Fibroblast of upper back skin (primary cell): ENCODE results near the gene PAPPA.
A peak's percentile ranks its signal among the peaks of the same experiment; 100 is the strongest.

Experiments
- DNase-seq: peaks from one replicate; pipeline ENCODE4 v3.0.0-alpha.2; 2013

The PAPPA gene

DNA sequence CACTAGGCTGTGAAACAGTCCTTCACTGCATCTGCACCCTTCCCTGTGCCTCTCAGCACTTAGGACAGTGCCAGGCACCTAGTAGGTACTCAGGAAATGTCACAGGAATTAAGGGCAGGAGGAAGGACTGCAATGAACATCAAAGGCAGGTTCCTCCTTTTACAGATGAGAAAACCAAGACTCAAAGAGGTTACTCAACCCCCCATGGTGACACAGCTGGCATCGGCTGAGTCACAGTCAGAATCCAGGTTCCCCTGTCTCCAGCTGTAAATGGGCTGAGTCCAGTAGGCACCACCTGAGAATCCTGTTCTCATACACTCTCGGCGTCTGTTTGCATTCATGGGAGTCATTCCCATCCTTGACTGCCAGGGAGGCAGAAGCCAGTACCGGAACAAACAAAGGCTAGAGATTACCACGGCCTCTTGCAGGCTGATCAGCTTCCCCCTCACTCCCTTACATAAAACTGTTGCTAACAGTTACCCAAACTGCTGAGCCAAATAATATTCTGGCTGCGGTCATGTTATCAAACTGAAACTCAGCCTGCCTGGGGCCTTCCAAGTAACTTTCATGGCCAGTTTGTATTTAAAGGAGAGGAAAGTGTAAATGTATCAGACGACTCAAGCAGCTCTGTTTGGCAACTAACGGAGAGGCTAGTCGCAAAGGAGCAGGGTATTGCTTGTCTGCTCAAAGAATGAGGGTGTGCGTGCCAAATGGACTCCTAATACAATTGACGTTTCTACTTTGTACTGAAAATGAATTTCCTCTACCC lies 201.7 kb downstream of the PAPPA start:
- no peak for DNase-seq

DNA sequence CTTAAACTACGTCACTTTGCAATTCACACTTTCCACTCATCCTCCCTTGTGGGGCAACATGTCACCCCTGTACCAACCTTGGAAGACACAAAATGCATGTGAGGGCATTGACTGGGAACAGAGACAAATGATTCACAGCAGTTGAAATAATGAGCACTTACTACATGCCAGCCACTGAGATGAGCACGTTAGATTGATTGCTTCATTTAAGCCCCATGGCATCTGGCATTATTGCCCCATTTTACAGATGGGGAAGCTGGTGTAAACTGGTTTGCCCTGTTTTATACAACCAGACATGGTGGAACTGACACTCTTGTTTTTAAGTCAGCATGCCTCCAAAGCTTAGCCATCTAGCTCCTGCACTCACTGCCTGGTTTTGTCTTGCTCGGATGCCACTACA lies 204.7 kb downstream of the PAPPA start:
- no peak for DNase-seq

DNA sequence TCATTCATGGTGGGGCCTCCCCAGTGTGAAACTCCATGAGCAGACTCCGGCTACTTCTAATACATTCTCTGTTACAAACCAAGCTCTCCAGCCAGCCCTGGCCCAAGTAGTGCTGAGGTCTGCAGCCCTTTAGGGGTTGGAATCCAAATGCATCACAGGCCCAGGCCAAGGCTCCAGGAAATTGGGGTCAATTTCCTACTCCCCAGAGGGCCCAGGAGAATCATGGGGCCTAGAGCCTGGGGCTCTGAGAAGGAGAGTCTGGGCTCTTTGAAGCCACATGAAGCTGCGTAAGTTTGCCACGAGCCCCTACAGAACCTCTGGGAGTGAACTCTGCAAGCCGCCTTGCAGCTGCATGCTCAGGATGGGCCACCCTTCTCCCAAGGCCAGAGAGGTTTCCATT lies 206.4 kb downstream of the PAPPA start:
- DNase-seq = no peak

DNA sequence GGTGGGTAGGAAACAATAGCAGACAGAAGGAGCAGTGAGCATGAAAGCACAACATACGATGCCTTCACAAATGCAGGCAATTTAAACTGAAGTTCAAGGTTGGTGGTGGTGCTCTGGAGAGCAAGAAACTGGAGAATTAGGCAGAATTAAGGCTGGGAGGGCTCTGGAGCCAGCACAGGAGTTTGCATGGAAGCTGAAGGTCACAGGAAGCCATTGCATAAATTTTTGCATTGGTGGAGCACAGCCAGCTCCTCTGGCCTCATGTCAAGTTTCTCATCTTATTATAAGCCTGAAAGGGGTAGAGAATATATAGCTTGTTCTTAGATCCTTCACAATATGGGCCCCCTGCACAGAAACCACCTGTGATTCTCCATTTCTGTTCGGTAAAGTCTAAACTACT lies 207.4 kb downstream of the PAPPA start:
- no peak for DNase-seq

DNA sequence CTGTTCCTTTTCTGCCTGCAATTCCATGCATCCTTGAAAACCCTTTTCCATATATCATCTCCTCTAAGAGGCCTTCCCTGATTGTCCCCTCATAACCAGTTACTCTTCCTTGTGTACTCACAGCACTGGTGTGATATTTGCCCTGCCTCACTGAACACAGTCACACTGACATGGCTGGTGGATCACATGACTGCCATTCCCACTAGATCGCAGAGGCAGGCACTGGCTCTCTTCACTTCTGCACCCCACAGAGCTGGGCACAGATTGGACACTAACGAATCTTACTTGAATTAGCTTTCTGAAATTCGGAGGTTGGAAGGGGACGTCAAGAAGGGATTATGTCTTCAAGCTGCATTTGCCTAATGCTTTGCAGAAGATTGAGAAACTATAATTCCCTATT lies 208.0 kb downstream of the PAPPA start:
- DNase-seq = no peak

DNA sequence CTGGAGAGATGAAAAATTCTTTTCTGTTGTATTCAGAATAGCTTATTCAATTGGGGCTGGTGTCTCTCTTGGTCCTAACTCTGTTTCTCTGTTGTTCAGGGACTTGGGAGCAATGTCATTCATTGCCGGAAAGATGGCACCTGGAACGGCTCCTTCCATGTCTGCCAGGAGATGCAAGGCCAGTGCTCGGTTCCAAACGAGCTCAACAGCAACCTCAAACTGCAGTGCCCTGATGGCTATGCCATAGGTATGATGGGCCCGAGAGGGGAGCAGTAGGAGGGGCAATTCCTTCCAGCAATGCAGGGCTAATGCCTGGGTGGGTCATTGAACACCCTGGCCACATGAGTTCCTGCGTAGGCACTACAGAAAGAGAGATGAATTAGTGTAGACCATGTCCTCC lies 208.9 kb downstream of the PAPPA start:
- no peak for DNase-seq

DNA sequence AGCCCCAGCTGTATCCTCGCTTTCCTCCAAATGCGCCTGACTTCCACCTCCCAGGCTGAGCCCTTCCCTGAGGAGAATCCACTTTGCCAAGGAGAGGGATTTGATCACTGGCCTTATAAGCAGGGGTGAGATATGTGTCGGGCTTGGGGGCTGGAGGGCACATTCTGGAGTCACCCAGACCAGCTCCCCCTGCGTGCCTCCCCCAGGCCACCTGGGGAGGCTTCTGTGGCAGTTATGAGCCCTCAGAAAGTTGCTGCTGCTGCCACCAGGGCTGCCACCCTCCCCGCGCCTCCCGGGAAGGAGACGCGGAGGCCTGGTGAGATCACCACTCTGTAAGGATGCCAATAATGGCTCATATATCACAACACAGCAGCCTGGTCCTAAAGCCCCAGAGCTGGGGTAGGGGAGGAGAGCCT lies 211.5 kb downstream of the PAPPA start:
- peak; percentile 80 for DNase-seq

DNA sequence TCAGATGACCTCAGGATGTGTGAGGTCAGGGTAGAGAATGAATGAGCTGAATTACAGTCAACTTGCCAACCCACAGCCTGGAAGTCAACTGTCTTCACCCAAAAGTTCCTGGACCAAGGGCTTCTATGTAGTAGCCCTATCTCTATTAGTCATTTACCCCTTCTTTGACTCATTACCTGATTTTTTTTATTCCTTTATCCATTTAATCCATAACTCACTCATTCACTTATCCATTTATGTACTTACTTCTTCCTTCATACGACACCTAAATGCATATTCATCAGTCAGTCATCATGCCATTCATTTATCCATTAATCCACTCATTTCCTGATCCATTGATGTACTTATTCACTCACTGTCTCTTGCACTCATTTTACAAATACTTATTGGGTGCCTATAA lies 212.7 kb downstream of the PAPPA start:
- no peak for DNase-seq

DNA sequence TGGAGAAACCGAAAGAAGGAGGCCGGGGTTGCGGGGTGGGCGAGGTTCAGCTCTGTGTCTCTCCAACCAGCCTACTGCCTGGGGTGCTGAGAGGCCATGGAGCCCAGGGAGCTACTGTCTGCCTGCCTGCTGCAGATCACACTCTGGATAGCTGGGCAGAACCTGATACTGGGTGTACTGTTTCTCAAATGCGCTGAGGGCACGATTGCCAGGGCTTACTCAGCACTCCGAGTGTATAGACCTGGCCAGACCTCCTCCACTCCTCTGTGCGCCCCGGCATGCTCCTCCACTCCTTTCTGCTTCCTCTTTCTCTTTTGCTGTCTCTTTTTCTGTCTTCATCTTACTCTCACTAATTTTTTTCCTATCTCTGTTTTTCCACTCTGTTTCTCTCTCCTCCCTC lies 215.1 kb downstream of the PAPPA start:
- DNase-seq = no peak

DNA sequence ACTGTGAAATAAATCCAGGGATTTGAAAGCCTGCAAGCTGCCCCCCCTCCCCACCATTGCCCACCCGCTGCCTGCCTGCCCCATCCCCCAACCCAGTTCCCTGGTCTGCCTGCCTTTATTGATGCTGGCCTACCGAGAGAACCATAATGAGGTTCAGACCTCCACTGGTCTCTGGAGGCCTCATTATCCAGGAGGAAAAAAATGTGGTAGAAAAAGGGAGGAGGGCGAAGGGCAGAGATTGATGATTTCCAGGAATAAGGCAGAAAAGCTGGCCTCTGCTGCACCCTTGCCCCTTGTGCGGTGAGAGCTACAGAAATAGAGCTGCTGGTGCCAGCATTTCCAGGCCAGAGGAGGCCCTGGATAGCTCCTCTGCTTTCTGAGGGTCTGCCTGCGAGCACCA lies 216.1 kb downstream of the PAPPA start:
- DNase-seq = no peak

DNA sequence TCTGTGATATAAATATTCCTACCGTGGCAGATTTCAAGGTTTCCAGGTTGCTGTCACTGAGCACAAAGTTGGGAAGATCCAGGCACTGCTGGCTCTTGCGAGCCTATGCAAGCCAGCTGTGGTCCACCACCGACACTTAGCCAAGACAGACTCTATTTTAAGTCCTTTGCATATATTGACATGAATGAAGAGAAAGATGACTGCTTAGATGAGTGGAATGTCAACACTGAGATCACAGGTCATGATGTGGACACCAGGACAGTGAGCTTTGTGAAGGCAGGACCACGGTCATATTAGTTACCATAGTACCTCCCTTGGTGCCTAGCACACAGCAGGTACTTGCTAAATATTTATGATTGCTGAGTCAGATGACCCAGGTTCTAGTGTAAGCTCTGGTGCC lies 217.0 kb downstream of the PAPPA start:
- DNase-seq = no peak

DNA sequence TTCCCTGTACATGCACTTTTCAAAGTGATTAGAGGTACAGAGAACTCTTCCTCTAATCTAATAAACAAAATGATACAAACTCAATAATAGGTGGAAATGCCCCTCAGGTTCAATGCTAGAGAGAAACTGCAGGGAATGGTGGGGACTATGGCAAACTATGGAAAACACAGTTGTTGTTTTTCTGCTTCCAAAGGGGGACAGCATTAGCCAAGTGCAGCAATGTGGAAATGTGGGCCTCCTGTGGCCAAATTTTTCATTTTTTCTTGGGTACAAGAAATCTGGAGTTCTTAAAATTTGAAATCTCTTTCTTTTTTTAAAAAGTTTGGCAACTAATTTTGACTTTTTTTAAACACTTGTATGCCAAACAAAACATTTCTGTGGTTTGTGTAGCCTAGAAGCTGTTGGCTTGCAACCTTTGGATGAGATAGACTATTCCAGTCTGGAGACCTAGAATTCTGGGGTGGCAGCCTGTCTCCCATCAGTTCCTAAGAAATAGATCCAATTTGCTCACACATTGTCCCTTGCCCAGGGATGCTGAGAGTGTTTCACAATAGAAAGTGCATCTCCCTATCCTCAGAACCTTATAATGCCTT lies 218.6 kb downstream of the PAPPA start:
- no peak for DNase-seq

DNA sequence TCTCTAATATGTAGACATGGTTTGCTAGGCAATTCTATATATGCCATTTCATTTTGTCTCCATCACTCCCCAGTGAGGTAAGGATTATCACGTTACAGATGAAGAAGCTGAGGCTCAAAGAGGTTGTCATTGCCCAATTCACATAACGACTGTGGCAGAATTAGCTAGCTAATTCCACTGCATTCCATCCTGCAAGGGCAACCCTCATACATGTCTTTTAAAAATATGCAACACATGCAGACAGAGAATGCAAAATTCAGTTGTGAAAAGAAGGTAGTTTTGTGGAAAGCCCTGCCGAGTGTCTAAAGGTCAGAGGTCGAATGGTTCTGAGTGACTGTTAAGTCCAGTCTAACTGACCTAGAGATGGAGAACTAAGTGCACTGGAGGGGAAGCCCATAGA lies 219.2 kb downstream of the PAPPA start:
- DNase-seq = no peak

DNA sequence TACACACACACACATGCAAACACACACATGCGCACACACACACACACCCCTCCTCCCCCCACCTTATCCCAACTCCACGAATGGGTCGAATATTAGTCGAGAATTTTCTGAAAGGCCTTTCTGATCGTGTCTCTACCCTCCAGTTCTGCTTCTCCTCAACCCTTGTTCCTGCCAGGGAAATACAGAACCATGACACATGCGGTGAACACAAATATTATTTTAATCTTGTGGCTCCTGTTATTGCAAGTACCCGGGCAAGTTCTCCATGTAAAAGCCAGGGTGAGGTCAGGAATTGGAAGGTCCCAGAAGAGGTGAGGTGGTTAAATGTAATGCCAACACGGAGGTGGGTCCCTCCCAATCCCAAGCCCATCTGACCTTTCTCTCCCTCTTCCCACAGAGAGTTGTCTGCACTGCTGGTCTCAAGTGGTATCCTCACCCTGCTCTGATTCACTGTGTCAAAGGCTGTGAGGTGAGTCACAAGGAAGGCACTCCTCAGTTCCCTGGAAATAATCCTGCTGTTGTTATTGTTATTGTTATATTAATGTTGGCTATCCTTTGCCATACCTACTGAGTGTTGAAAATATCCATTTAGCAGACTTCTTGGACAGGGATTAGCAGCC lies 223.7 kb downstream of the PAPPA start:
- DNase-seq = peak; percentile 56

DNA sequence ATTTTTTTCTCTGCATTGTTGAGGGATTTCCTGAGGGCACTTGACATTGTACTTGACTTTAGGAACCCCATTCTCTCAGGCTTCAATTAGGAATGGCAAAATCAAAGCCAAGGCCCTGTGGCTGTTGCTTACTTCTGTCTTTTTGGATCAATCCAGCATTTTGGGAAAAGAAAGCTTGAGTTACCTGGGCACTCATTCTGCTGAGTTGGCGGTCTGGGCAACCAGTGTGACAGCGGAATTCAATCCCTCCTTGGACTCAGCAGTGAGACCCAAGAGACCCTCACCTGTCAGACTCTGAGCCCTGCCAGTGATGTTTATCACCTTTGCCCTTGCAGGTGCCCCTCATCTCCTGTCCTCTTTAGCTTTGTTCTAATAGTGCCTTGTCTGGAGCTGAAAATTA lies 225.3 kb downstream of the PAPPA start:
- DNase-seq = no peak

DNA sequence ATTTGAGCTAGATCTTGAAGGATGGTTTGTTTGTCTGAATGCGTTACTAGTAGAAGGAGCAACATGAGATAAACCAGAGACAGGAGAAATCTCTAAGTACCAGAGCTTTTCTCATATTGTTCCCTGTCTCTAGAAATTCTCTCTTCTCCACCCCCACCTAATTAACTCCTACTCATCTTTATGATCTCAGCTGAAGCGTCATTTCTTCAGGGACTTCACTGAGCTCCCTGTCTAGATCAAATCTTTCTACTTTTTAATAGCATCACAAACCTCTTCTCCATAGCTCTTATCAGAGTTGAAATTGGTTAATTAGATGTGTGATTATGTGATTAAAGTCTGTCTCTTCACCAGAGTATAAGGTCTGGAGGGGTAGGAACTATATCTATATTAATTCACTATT lies 226.2 kb downstream of the PAPPA start:
- DNase-seq = no peak

DNA sequence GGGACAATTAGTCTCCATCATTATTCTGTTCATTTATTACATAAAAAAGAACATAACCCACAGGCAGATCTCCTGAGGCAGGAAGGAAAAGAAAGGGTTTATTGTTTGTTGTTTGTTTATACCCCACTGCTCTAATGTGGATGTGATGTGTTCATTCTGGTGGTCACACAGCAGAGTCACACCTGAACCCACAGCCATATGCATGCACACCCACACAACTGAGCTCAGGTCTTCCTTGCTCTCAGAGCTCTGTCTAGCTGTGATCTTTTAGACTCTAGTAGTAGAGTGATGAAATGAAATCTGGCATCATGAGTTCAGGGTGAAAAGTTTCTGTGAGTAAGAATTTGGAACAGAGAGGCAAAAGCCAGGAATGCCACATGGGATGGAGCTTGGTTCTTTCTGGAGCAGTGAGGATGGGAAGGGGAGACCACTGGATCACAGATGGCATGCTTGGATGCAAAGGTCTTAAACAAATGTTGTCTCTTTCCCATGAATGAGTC lies 227.0 kb downstream of the PAPPA start:
- DNase-seq = no peak

DNA sequence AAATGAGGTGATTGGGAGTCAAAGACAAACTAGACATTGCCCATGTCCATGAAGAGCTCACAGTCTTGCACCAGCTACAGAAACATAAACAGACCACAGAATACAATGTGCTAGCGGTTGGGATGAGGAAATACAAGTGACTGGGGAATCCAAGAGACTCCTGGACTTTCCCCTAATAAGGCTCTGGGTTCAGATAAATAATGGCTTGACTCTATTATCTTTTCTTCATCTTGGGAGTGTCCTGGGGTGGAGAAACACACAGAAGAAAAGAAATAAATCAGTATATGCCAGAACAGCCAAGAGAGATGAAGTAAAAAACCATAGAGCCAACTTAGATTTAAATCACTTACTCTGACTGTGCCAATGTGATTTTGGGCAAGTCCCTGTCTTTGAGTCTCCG lies 227.8 kb downstream of the PAPPA start:
- no peak for DNase-seq

DNA sequence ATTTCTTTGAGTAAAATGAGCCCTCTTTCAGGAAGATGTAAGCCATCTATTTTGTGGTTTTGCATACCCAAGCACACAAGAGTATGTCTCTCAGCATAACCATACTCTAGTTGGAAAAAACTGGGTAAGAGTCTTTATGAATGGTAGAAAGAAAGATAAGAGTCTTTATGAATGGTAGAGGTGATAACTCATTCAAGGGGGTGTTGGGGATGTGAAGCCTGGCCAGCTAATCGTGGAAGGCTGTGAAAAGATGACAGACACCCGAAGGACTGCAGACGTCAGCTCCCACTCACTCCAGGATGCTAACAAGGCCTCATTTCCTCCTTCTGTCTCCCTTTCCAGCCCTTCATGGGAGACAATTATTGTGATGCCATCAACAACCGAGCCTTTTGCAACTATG lies 228.5 kb downstream of the PAPPA start:
- DNase-seq = no peak

DNA sequence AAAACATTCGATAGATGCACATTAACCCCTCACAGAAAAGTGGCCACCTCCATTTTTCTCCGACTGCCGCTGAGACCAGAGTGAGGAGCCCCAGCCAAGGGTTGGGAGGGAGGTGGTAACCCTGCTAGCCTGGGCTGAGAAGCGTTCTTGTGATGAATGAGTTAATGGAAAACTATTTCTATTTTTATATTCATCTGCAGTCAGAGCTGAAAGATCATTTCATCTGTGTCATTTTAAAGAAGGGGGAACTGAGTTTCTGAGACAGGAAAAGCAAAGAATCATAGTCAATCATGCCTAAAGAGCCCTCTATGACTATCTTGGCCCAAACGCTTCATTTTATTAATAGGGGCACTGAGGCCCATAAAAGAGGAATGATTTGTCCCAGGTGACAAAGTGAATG lies 229.5 kb downstream of the PAPPA start:
- DNase-seq = no peak

DNA sequence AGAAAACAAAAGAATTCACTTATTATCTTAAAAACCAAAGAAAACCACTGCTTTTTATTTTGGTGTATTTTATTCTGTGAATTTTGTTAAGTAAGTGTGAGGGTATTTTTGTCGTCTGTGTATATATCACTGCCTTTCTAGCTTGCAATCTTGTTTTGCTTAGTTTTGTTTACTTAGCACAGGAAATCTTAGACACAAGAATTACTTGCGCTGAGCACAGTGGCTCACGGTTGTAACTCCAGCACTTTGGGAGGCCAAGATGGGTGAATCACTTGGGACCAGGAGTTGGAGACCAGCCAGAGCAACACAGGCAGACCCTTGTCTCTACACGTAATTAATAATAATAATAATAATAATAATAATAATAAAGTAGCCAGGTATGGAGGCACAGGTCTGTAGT lies 230.3 kb downstream of the PAPPA start:
- no peak for DNase-seq

DNA sequence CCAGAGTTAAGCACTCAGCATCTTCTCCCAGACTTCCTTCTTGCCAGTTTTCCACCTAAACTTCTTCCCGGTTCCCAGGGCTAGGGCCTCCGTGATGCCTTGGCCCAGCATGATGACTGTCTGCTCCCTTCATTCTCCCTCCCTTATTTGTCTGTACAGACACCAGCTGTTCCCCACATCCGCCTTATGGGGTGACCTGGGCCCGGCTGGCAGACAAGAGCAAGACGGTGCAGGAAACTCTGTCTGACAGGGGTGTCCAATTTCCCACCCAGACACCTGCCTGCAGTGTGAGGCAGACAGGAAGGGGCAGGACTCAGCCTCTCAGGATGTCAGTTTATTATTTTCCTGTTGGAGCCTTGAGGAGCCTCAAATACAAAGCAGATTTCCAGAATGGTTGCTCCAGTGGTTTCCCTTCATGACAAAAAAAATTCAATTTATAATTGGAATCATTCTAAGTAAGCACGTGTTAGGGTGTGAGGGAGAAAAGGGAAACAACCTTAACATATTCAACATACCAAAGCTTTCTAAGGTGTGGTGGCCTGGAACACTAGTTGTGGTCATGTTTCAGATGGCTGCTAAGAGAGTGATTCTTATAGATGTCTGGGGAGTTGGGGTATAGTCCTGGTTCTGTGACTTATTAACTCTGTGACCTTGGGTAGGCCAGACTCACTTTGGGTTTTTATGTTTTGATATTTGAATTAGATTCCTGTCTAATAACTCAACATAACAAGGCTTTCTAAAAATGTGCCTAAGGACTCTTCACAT lies 234.5 kb downstream of the PAPPA start:
- peak; percentile 31 for DNase-seq

DNA sequence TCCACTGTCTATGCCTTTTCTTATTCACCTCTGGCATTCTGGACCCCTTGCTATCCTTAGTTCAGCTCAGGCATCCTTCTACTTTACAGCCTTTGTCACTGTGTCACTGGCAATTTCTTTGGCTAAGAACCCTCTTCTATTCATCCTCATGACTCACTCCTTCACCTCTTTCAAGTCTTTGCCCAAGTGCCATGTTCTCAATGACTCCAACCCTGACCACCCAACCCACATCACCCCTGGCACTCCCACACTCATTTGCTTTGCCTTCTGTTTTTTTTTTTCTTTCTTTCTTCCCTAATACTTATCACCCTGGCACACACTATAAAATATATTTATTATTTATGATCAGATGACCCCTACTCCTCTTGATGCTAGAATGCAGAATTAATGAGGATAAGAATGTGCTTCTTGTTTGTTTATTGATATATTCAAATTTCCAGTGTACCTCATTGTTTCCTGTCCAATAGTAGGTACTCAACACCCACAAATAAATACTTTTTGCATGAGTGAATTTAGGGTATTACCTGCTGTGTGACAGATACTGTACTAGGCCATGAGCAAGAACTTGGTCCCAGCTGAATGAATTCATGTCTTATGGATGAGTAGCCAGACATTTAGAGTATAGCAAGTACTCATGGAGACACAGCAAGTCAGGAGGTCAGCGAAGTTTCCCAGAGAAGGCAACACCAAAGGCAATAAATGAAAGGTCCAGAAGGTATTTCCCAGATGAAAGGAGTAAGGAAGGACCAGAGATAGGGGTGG lies 236.1 kb downstream of the PAPPA start:
- DNase-seq = no peak
